Uterus (tissue), 2 donors: ENCODE measurements around the gene CFAP61.

ENCODE experiments used
- POLR2A ChIP-seq, 2 donors: fragments of 450-650 bp; IDR thresholded peaks; one replicate each; pipeline ENCODE4 v1.6.1; 2016; ENCODE audit warnings: antibody characterized with exemption in 2 of 2, mild to moderate bottlenecking in 1 of 2, moderate library complexity in 1 of 2
- TF ChIP-seq, protein P1 (sequence below), 4 experiments: fragments of 200-600 bp in 2 of 4; fragments of 450-650 bp in 2 of 4; sonication (generic) in 2 of 4; IDR thresholded peaks; one replicate each; pipeline ENCODE4 v1.5.1; 2016 to 2019; ENCODE audit warnings: antibody characterized with exemption in 4 of 4, mild to moderate bottlenecking in 2 of 4, moderate library complexity in 1 of 4

DNA sequence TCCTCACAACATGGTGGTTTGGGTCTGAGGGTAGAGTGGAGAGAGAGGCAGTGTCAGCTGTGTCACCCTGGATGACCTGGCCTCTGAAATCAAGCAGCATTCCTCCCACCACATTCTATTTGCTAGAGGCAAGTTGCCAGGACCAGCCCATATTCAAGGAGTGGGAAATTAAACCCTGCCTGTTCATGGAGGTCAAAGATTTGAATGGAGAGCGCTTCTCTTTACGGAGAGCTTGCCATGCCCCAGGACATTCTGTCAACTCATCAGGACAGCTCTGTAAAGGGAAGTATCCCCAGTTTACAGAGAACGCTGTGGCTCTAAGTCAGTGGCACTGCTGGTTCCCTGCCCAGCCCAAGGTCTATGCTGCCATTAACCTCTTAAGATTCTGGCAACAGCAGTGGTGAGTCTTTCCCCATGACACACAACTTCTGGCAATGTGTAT is 225.6 kb downstream of the CFAP61 start:
- TF ChIP-seq, protein P1, sequence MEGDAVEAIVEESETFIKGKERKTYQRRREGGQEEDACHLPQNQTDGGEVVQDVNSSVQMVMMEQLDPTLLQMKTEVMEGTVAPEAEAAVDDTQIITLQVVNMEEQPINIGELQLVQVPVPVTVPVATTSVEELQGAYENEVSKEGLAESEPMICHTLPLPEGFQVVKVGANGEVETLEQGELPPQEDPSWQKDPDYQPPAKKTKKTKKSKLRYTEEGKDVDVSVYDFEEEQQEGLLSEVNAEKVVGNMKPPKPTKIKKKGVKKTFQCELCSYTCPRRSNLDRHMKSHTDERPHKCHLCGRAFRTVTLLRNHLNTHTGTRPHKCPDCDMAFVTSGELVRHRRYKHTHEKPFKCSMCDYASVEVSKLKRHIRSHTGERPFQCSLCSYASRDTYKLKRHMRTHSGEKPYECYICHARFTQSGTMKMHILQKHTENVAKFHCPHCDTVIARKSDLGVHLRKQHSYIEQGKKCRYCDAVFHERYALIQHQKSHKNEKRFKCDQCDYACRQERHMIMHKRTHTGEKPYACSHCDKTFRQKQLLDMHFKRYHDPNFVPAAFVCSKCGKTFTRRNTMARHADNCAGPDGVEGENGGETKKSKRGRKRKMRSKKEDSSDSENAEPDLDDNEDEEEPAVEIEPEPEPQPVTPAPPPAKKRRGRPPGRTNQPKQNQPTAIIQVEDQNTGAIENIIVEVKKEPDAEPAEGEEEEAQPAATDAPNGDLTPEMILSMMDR (IDR thresholded peaks at IDR 0.05): no peak
- TF ChIP-seq POLR2A (IDR thresholded peaks at IDR 0.05): no peak
